ENCODE results near the gene GLP2R. TPM values are rescaled to one million over a fixed set of nuclear protein-coding genes. Genes with fewer than 3 reads are reported as not detected.

Gene GLP2R
- total and polyA plus RNA-seq, 12 donors = 0.09 to 0.41 (median 0.19) TPM; not detected in 2

DNA sequence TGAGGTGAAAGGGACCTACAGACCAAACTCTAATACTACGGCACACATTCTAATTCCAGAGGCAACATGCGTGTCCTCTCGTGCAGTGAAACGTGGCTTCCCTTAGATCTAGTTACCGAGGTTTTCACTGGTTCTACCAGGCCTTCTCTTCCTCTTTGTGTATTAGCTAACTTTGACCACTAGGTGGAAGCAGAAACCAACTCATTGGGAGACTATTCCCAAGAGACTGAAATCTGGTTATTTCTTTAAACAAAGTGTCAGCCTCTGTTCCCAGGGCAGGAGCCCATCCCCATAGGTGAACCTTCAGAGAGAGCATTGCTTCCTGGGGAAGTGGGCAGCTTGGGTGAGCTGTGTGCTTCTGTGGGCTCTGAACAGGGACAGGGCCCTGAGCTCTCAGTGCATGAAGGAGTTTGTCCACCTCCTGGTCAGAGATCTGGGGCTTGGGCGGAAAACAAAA is 99.0 kb downstream of the GLP2R start:
- no peak for DNase-seq
- Histone ChIP-seq H3K9me3 (no peaks in the 10 kb centered on the region), H3K36me3 (peaks cover 0 to 69% (median 0%) of the 10 kb centered on the region in 9 donors), H3K4me1 (peaks cover 0 to 4% (median 0%) of the 10 kb centered on the region in 9 donors), H3K4me3 (no peak overlapping the region), H3K27me3 (no peaks in the 10 kb centered on the region), H3K27ac (no peak overlapping the region)
- intact Hi-C loops (cut with DNase I) = loop anchor here in 8 of 10 donors (2.0 to 10.0 kb wide), 6 partner anchors 300 to 693 kb away; no protein-coding TSS in a partner anchor
- peak in 6 of 8 donors; percentile 39 to 70 (median 59) for ATAC-seq
- 22 to 23% methylated on average over 6 of the region's 6 CpGs for WGBS, 2 donors
- TF ChIP-seq, protein P1, sequence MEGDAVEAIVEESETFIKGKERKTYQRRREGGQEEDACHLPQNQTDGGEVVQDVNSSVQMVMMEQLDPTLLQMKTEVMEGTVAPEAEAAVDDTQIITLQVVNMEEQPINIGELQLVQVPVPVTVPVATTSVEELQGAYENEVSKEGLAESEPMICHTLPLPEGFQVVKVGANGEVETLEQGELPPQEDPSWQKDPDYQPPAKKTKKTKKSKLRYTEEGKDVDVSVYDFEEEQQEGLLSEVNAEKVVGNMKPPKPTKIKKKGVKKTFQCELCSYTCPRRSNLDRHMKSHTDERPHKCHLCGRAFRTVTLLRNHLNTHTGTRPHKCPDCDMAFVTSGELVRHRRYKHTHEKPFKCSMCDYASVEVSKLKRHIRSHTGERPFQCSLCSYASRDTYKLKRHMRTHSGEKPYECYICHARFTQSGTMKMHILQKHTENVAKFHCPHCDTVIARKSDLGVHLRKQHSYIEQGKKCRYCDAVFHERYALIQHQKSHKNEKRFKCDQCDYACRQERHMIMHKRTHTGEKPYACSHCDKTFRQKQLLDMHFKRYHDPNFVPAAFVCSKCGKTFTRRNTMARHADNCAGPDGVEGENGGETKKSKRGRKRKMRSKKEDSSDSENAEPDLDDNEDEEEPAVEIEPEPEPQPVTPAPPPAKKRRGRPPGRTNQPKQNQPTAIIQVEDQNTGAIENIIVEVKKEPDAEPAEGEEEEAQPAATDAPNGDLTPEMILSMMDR (IDR thresholded peaks at IDR 0.05) = peak; percentile 75 to 86 (median 83)

DNA sequence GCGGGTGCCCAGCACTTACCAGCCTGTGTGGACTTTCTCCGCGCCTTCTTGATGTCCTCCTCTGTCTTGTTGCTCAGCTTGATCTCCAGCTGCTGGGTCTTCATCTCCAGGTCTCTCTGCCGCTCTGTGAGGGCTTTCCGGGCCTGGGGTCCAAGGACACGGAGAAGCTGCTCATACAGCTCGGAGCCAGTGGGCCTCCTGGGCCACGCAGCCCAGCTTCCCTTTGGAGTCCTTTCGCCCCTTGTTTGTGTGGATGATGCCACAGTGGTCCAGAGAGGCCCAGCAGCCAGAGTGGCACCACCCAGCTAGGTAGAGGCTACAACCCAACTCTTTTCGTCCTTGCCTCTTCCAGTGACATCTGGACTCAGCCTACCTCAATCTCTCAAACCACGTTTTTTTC is 99.7 kb downstream of the GLP2R start:
- TF ChIP-seq, protein P1 (IDR thresholded peaks at IDR 0.05) = no peak
- Histone ChIP-seq H3K27me3 (no peaks in the 10 kb centered on the region), H3K4me1 (peaks cover 0 to 4% (median 0%) of the 10 kb centered on the region in 9 donors), H3K9me3 (no peaks in the 10 kb centered on the region), H3K4me3 (no peak overlapping the region), H3K36me3 (peaks cover 0 to 70% (median 0%) of the 10 kb centered on the region in 9 donors), H3K27ac (peak overlapping the region in 1 of 10 donors; percentile 10)
- 88 to 91% methylated on average over 11 of the region's 11 CpGs for WGBS, 2 donors
- intact Hi-C loops (cut with DNase I) = loop anchor here in 7 of 10 donors (2.0 to 10.0 kb wide), 5 partner anchors 299 to 692 kb away; no protein-coding TSS in a partner anchor
- no peak for DNase-seq
- no peak for ATAC-seq

DNA sequence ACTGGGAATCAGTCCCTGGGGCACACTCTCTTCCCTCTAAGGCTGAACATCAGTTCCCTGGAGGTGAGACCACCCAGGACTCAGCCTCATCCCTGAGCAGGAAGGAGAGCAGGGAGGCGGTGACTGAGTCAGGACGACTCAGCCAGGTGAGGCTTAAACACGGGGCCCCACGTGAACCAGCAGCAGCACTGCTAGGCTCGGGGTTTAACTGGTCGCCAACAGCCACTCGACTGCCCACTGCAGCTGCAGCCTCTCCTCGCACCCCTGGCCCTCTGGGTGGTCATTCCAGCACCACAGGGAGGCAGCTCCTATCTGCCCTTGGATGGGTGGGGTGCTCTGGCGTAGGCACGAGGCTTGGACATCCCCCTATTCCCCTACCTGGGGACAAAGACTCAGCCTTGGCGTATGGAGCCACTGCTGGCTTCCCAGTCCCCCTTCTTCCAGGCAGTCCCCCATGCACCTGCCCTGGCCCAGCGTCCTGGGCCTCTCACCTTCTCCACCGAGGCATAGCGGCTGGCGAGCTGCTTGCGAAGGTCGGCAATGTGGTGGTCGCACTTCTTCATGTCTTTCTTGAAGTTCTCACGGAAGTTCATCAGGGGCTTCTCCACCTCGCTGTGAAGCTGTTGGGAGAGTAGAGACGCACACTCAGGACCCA is 100.6 kb downstream of the GLP2R start:
- DNase-seq (no peak), ATAC-seq (peak in 1 of 8 donors; percentile 40)
- Histone ChIP-seq H3K4me1 (peaks cover 0 to 10% (median 0%) of the 10 kb centered on the region in 9 donors), H3K27me3 (no peaks in the 10 kb centered on the region), H3K27ac (no peak overlapping the region), H3K4me3 (no peak overlapping the region), H3K9me3 (no peaks in the 10 kb centered on the region), H3K36me3 (peaks cover 0 to 70% (median 0%) of the 10 kb centered on the region in 9 donors)
- intact Hi-C loops (cut with DNase I) = loop anchor here in 6 of 10 donors (5.0 to 10.0 kb wide), 4 partner anchors 299 to 691 kb away; no protein-coding TSS in a partner anchor
- TF ChIP-seq, protein P1 (IDR thresholded peaks at IDR 0.05) = no peak
- 87 to 91% methylated on average over 21 of the region's 21 CpGs for WGBS, 2 donors

DNA sequence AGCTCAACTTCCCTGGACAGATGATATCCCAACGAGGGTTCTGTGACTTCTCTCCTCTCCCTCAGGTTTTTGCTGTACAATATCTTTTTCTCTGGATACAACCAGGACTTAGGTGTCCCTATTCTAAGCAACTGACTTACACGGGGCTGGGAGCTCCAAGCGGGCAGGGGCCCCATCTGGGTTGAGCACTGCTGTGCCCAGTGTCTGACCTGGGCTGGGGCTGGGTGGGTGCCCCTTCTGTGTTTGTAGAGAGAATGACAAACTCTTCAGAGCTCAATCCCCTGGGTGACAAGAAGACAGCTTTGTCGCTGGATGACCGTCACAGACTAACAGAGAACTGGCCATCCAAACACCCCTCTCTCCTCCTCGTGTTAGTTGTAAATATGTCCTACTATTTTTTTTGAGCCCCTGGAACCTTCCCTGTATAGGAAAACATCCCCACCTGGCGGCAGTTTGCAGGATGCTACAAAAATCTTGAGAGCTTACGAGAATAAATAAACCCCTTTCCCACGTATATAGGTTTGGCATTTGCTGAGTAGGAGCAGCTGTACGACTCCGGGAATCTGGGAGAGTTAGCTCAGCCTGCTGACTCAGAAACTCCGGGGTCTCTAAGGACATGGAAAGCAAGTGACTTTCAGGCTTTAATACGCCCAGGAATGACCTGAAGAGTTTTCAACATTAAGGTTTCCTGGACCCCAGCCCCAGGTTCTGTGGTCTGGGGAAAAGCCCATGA is 103.0 kb downstream of the GLP2R start:
- Histone ChIP-seq H3K27me3 (no peaks in the 10 kb centered on the region), H3K9me3 (no peaks in the 10 kb centered on the region), H3K27ac (peak overlapping the region in 5 of 10 donors; percentile 10 to 77 (median 34)), H3K36me3 (peaks cover 0 to 72% (median 5%) of the 10 kb centered on the region in 9 donors), H3K4me3 (no peak overlapping the region), H3K4me1 (peaks cover 0 to 11% (median 0%) of the 10 kb centered on the region in 9 donors)
- TF ChIP-seq, protein P1 (IDR thresholded peaks at IDR 0.05) = peak in 4 of 9 donors; percentile 15 to 32 (median 20)
- DNase-seq = no peak
- peak in 6 of 8 donors; percentile 16 to 56 (median 32) for ATAC-seq
- intact Hi-C loops (cut with DNase I) = loop anchor here in 6 of 10 donors (5.0 to 10.0 kb wide), 4 partner anchors 296 to 689 kb away; no protein-coding TSS in a partner anchor
- 45 to 64% methylated on average over 13 of the region's 13 CpGs for WGBS, 2 donors

Measured in heart right ventricle (tissue), 16 donors.